H9 (cell line): Measurements from ENCODE around the gene STK24. TPM values are rescaled to one million over a fixed set of nuclear protein-coding genes. Genes with fewer than 3 reads are reported as not detected.

Experiments used
- DNase-seq: peaks from one replicate; pipeline ENCODE4 v3.0.0-alpha.2; 2017
- H2AFZ ChIP-seq: one replicate; pipeline ENCODE4 v1.6.1; 2013; ENCODE audit warnings: mild to moderate bottlenecking, low read length, control low read depth, moderate library complexity
- H2AK5ac ChIP-seq: 2 replicates; pipeline ENCODE4 v1.6.1; 2013; ENCODE audit warnings: low read length, control low read depth, mixed read lengths; ENCODE audit not compliant: insufficient read length
- H2BK120ac ChIP-seq: one replicate; pipeline ENCODE4 v1.6.1; 2013; ENCODE audit warnings: low read depth, mild to moderate bottlenecking, low read length, control low read depth, inconsistent platforms; ENCODE audit not compliant: poor library complexity, severe bottlenecking
- H2BK12ac ChIP-seq: 2 replicates; pipeline ENCODE4 v1.6.1; 2013; ENCODE audit warnings: low read length, control low read depth, mixed read lengths, low read depth; ENCODE audit not compliant: insufficient read length
- H2BK15ac ChIP-seq: 2 replicates; pipeline ENCODE4 v1.6.1; 2013; ENCODE audit warnings: low read depth, low read length, control low read depth
- H2BK20ac ChIP-seq: one replicate; pipeline ENCODE4 v1.6.1; 2013; ENCODE audit warnings: low read depth, mild to moderate bottlenecking, low read length, control low read depth, inconsistent platforms; ENCODE audit not compliant: poor library complexity, severe bottlenecking
- H2BK5ac ChIP-seq: 2 replicates; pipeline ENCODE4 v1.6.1; 2013; ENCODE audit warnings: low read length, control low read depth, mixed read lengths; ENCODE audit not compliant: insufficient read length
- H3K14ac ChIP-seq: 2 replicates; pipeline ENCODE4 v1.6.1; 2013; ENCODE audit warnings: low read length, control low read depth; ENCODE audit not compliant: insufficient read depth
- H3K18ac ChIP-seq: 2 replicates; pipeline ENCODE4 v1.6.1; 2013; ENCODE audit warnings: low read depth, mild to moderate bottlenecking, mixed read lengths, low read length, control low read depth; ENCODE audit not compliant: insufficient read length
- H3K23ac ChIP-seq: 2 replicates; pipeline ENCODE4 v1.6.1; 2013; ENCODE audit warnings: low read length, control low read depth, mixed read lengths, low read depth; ENCODE audit not compliant: insufficient read length
- H3K23me2 ChIP-seq: 2 replicates; pipeline ENCODE4 v1.6.1; 2013; ENCODE audit warnings: low read depth, mild to moderate bottlenecking, mixed read lengths, low read length, control low read depth; ENCODE audit not compliant: insufficient read length, poor library complexity, severe bottlenecking
- H3K27ac ChIP-seq: 2 replicates; pipeline ENCODE4 v1.5.1; 2013; ENCODE audit warnings: low read length, control low read depth, mixed read lengths, low read depth; ENCODE audit not compliant: insufficient read length
- H3K27me3 ChIP-seq: 2 replicates; pipeline ENCODE4 v1.6.1; 2013; ENCODE audit warnings: low read length, control low read depth, inconsistent platforms; ENCODE audit not compliant: insufficient read depth
- H3K4ac ChIP-seq: 2 replicates; pipeline ENCODE4 v1.6.1; 2013; ENCODE audit warnings: low read depth, mild to moderate bottlenecking, control low read depth, inconsistent platforms, low read length, moderate library complexity
- H3K4me1 ChIP-seq: 2 replicates; pipeline ENCODE4 v1.6.1; 2013; ENCODE audit warnings: low read length, control low read depth, inconsistent platforms; ENCODE audit not compliant: insufficient read depth
- H3K4me2 ChIP-seq: 2 replicates; pipeline ENCODE4 v1.6.1; 2013; ENCODE audit warnings: low read length, control low read depth, mixed read lengths; ENCODE audit not compliant: insufficient read length, insufficient read depth
- H3K56ac ChIP-seq: 2 replicates; pipeline ENCODE4 v1.6.1; 2013; ENCODE audit warnings: low read depth, mild to moderate bottlenecking, mixed read lengths, low read length, control low read depth; ENCODE audit not compliant: insufficient read length
- H3K79me1 ChIP-seq: 2 replicates; pipeline ENCODE4 v1.6.1; 2013; ENCODE audit warnings: low read depth, mild to moderate bottlenecking, moderate library complexity, low read length, control low read depth, inconsistent platforms; ENCODE audit not compliant: insufficient read depth, poor library complexity, severe bottlenecking
- H3K79me2 ChIP-seq: 2 replicates; pipeline ENCODE4 v1.6.1; 2013; ENCODE audit warnings: low read length, control low read depth, inconsistent platforms; ENCODE audit not compliant: insufficient read depth
- H3K9ac ChIP-seq: 2 replicates; pipeline ENCODE4 v1.6.1; 2013; ENCODE audit warnings: low read length, control low read depth, mixed read lengths; ENCODE audit not compliant: insufficient read length; ENCODE audit errors: extremely low read depth
- H3K9me3 ChIP-seq: one replicate; pipeline ENCODE4 v1.6.1; 2013; ENCODE audit warnings: low read depth, low read length, inconsistent platforms; ENCODE audit not compliant: control insufficient read depth
- H3T11ph ChIP-seq: one replicate; pipeline ENCODE4 v1.6.1; 2013; ENCODE audit warnings: mild to moderate bottlenecking, low read length, control low read depth, inconsistent platforms
- H4K20me1 ChIP-seq: one replicate; pipeline ENCODE4 v1.6.1; 2013; ENCODE audit not compliant: control insufficient read depth, insufficient read length, insufficient read depth
- H4K5ac ChIP-seq: 2 replicates; pipeline ENCODE4 v1.6.1; 2013; ENCODE audit warnings: low read depth, mild to moderate bottlenecking, mixed read lengths, low read length, control low read depth; ENCODE audit not compliant: insufficient read length
- H4K8ac ChIP-seq: replicated peaks from 2 replicates; pipeline ENCODE4 v1.6.1; 2013; ENCODE audit warnings: low read length, control low read depth, mixed read lengths, low read depth; ENCODE audit not compliant: insufficient read length
- H4K91ac ChIP-seq: 2 replicates; pipeline ENCODE4 v1.6.1; 2013; ENCODE audit warnings: low read depth, mild to moderate bottlenecking, moderate library complexity, mixed read lengths, low read length, control low read depth; ENCODE audit not compliant: insufficient read length
- H3K27ac Mint-ChIP-seq, 3 experiments: 2 replicates in 2 of 3; 3 replicates in 1 of 3; pipeline ENCODE4 v1.8.0; 2020 to 2021; ENCODE audit warnings: mixed read lengths in 3 of 3, mild to moderate bottlenecking in 1 of 3, moderate library complexity in 1 of 3
- H3K27me3 Mint-ChIP-seq: 2 replicates; pipeline ENCODE4 v1.8.0; 2021; ENCODE audit warnings: low read depth, mild to moderate bottlenecking, moderate library complexity, mixed read lengths
- H3K36me3 Mint-ChIP-seq, 3 experiments: 2 replicates in 2 of 3; 3 replicates in 1 of 3; pipeline ENCODE4 v1.8.0; 2020 to 2021; ENCODE audit warnings: low read depth in 3 of 3, mixed read lengths in 3 of 3; ENCODE audit not compliant: insufficient read depth in 1 of 3
- H3K4me1 Mint-ChIP-seq, 2 experiments: 2 replicates each; pipeline ENCODE4 v1.8.0; 2020; ENCODE audit warnings: mixed read lengths in 2 of 2
- H3K4me3 Mint-ChIP-seq, 2 experiments: 2 replicates in 1 of 2; 3 replicates in 1 of 2; pipeline ENCODE4 v1.8.0; 2020 to 2021; ENCODE audit warnings: mild to moderate bottlenecking in 2 of 2, mixed read lengths in 2 of 2, moderate library complexity in 1 of 2
- H3K9me3 Mint-ChIP-seq, 2 experiments: 2 replicates in 1 of 2; 3 replicates in 1 of 2; pipeline ENCODE4 v1.8.0; 2020; ENCODE audit warnings: mild to moderate bottlenecking in 2 of 2, mixed read lengths in 2 of 2, moderate library complexity in 1 of 2
- CTCF ChIP-seq: fragments of 200-600 bp; sonication (generic); conservative IDR thresholded peaks from 3 replicates; pipeline ENCODE4 v1.8.0; 2021; ENCODE audit warnings: antibody characterized with exemption, mild to moderate bottlenecking
- WGBS: extraction: QIAGEN DNeasy Blood & Tissue Kit; methylation state at CpG from one replicate; pipeline ENCODE4 v1.1.7; 2013; ENCODE audit warnings: missing lambda C conversion rate, low lambda C conversion rate, mixed read lengths; ENCODE audit not compliant: insufficient read length; ENCODE audit errors: extremely low coverage; 5-methylcytosine and 5-hydroxymethylcytosine counted together
- total RNA-seq: library from RNA; stranded (reverse); gene quantifications from 2 replicates; pipeline ENCODE4 v1.2.1, GENCODE V29; 2021

Gene STK24
- total RNA-seq, 1 experiment from 2014 or later: 134 TPM

- Mint-ChIP-seq H3K27me3 (no peaks in the 10 kb centered on the region), H3K36me3 (peaks cover 22 to 38% (median 33%) of the 10 kb centered on the region in 3 experiments), H3K4me1 (peaks cover 40 to 50% of the 10 kb centered on the region in 2 experiments), H3K27ac (no peak overlapping the region; a peak in 1 of 7 replicates), H3K4me3 (no peak overlapping the region), H3K9me3 (peaks cover 0 to 5% of the 10 kb centered on the region in 2 experiments; a peak in 1 of 5 replicates)
- Histone ChIP-seq H4K20me1 (no peaks in the 10 kb centered on the region), H3T11ph (no peak overlapping the region), H3K23ac (no peak overlapping the region), H2AK5ac (no peak overlapping the region), H2BK20ac (no peak overlapping the region), H2BK15ac (no peak overlapping the region), H3K4ac (no peak overlapping the region), H3K14ac (no peak overlapping the region), H3K79me1 (peaks cover 18% of the 10 kb centered on the region), H3K27me3 (no peaks in the 10 kb centered on the region), H4K8ac (no peak overlapping the region), H2BK120ac (no peak overlapping the region), H3K23me2 (no peaks in the 10 kb centered on the region), H3K9me3 (no peaks in the 10 kb centered on the region), H3K4me2 (no peak overlapping the region), H3K79me2 (peaks cover 54% of the 10 kb centered on the region), H4K91ac (no peak overlapping the region), H2BK12ac (no peak overlapping the region), H2AFZ (no peak overlapping the region), H3K56ac (no peak overlapping the region), H2BK5ac (no peak overlapping the region), H3K18ac (no peak overlapping the region), H3K4me1 (peaks cover 6% of the 10 kb centered on the region; the same call in 1 of the 2 replicates), H3K9ac (no peak overlapping the region), H3K27ac (no peak overlapping the region), H4K5ac (no peak overlapping the region)
- no peak for DNase-seq
- TF ChIP-seq CTCF: no peak
- WGBS: no CpG with 5 or more reads among the region's 3 CpGs
Measured at GRCh38 chr13:98548230-98548629, 28.7 kb downstream of the STK24 start.
